GM19468 (cell line): ENCODE measurements around the gene FMN1.

Experiments used
- ATAC-seq: cut with Tn5 transposase; IDR thresholded peaks from one replicate; pipeline ENCODE4 v1.9.1; 2021; ENCODE audit warnings: mild to moderate bottlenecking, moderate library complexity, moderate number of reproducible peaks; ENCODE audit not compliant: unreplicated experiment; ENCODE audit errors: extremely low read depth

Gene FMN1

GRCh38 chr15:32718821-32719716 lies 475.4 kb downstream of the FMN1 start:
- ATAC-seq, result no peak

GRCh38 chr15:32718227-32718820 lies 476.2 kb downstream of the FMN1 start:
- no peak for ATAC-seq

- ATAC-seq, result no peak
Observed at GRCh38 chr15:32717426-32718226, 476.9 kb downstream of the FMN1 start, which contains the start of gene GREM1. Gene GREM1 (plus strand): TSS chr15:32718004. CDS start chr15:32730691, 12,687 bp downstream.

- ATAC-seq, result no peak
Observed at GRCh38 chr15:32716915-32717425, 477.5 kb downstream of the FMN1 start.

- ATAC-seq, result no peak
Observed at GRCh38 chr15:32716216-32716914, 478.1 kb downstream of the FMN1 start.
